Measurements from ENCODE around the gene CTNNA2.

The CTNNA2 gene

GRCh38 chr2:80246534-80246933, 733.7 kb downstream of the CTNNA2 start:
- no peak for DNase-seq

- DNase-seq = no peak
Measured at GRCh38 chr2:80247339-80247738, 734.5 kb downstream of the CTNNA2 start.

- no peak for DNase-seq
Measured at GRCh38 chr2:80248146-80248545, 735.3 kb downstream of the CTNNA2 start.

DNA sequence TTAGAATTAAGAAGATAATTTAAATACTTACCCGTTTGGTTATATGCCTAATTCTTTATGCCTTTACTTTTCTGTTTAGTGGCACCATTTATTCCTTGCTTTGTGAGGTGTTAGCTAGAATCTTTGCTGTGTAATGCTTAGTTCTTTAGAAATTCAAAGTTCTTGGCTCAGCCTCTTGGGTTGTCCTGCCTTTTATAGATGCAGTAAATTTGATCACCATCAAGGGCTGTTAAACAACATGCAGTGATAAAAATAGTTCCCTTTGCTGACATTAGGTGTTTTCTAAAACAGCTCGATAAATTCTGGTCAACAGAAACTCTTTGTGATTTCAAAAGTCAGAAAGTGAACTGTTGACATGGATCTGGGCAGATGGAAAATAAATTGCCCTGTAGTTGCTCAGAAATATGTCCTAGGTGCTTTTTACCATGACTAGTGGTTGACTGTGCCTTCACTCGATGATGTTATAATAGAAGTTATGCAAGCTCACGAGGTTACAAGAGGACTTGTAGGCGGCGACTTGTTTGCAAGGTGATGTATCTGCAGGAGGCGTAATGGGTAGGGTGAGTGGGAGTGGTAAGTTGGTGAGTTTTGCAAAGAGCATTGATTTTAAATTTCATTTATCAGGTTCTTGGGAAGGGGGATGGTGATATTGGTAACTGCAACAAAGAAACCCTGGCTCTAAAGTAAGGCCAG, 739.6 kb downstream of the CTNNA2 start:
- DNase-seq = no peak

DNA sequence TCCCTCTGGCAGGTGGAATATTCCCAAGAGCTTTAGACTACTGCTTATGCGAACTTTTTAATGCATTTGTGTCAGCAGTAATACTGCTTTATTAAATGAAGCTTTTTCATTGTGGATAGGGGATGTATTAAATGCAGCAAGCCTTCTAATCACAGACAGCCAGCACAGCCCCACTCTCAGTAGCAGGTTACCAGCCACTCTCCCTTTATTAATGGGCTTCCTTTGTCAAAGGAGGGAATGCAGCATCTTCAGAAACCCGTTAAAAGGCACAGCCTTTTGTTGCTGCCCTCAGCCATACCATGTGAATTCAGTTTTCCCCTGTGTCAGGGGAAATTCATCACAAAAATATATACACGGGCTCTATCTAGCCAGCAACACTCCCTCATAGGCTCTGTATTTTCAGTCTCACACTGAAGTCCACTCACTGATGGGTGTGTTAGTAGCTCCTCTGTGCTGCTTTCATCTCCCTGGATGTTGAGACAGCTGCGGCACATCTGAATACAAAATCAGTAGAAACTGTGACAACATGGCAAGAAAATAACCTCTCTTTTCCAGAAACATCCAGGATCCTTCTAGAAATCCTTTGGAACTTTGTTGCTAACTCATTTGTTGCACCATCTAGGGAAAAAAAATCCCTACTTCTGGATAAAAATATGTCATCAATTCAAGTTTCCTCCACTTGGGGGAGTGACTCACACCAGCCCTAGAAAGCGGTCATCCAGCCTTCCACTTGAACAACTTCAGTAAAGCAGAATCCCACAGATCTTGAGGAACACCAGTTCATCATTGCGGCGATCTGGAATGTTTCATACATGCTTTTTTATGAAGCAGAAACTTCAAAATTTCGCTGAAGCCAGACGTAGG, 743.3 kb downstream of the CTNNA2 start:
- peak; percentile 65 for DNase-seq

- no peak for DNase-seq
Measured at GRCh38 chr2:80256782-80257167, 743.9 kb downstream of the CTNNA2 start.

DNA sequence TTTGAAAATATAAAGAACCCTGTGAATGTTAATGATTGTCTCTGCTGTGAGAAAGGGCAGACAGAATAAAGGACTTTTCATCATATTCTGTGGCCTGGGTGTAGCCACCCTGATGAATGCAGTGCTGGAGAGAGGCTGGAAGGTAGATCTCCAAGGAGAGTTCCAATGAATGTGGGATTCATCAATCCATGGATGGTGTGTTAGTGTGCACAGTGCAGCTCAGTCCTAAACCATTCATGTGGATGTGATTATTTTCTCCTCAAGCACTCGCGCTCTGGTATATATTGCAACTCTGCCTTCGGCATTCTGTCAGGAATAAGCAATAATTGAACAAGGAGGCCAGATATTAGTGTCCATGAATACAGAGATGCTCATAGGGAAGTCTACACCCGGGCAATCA, 744.6 kb downstream of the CTNNA2 start:
- no peak for DNase-seq

- no peak for DNase-seq
Measured at GRCh38 chr2:80258341-80258740, 745.5 kb downstream of the CTNNA2 start.

- no peak for DNase-seq
Measured at GRCh38 chr2:80258793-80259192, 745.9 kb downstream of the CTNNA2 start.

- no peak for DNase-seq
Measured at GRCh38 chr2:80259292-80259691, 746.4 kb downstream of the CTNNA2 start.

DNA sequence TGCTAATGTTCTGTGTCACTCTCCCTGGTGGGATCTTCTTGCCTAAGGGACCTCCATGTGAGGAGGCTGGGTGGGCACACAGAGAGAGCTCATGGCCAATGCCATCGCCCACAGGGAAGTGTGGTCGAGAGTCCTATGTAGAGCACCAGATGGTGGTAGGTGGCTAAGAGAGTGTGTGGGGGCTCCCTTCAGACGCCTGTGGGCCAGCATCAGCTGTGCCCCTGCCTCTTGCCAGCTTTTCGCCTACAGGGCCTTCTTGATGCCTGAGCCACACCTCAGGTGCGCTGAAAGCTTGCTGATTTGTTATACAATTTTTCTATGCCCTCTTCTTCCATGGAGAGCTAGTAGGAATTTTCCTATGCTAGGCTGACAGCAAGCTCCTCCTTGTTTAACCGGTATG, 753.4 kb downstream of the CTNNA2 start:
- DNase-seq = no peak

GRCh38 chr2:80269806-80270205, 757.0 kb downstream of the CTNNA2 start:
- DNase-seq = no peak

- DNase-seq = no peak
Measured at GRCh38 chr2:80280598-80280997, 767.7 kb downstream of the CTNNA2 start.

GRCh38 chr2:80281049-80281448, 768.2 kb downstream of the CTNNA2 start:
- DNase-seq = no peak

DNA sequence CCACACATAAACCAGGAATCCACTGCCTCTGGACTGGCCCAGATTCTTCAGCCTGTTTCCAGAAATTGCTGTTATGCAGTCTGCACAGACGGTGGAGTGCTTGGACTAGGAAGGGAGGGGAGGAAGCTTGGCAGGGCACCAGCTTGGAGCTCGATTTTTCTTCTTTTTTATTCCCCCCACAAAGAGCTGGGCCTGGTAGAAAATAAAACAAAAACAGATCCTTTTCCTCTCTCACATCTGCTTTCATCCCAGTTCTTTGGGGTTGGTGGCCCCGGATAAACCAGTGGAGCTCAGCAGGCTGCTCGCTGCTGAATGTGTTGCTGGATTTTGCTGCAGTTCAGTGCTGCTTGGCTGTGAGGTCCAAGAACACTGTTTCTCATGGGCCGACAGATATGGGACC, 775.7 kb downstream of the CTNNA2 start:
- peak; percentile 37 for DNase-seq

GRCh38 chr2:80291656-80292055, 778.8 kb downstream of the CTNNA2 start:
- DNase-seq = no peak

DNA sequence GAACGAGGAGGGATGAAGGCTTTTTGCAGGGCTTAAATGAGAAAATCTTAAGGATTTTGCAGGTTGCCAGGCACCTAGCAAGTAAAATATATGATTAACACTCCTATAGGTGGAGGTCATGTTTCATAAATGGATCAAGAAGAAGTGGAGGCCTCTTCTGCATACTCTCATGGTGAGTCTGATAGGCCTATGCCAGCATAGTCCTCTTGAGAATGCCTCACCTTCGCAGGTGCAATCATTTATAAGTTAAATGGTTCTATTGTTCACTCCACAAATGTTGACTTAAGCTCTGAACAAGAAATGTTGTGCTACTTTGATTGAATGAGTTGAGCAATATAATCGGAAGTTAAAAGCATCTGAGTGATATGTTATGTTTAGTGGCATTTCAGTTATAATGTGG, 779.6 kb downstream of the CTNNA2 start:
- DNase-seq = no peak

DNA sequence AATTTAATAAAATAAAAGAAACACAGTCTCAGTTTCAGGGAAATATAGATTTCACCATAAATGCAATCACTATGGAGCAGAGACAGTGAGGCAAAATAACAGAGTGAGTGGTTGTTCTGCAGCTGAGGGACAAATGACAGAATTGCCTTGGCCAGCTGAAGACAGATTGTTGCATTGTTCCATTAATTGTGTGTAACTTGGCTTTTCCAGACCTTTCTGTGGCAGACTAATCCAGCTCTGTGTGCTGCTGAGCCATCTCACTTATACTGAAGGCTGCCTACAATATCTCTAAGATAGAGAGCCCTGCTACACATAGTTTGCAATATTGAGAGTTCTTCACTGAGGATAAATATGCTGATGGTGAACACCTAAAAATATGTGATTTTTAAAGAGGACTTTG, 780.2 kb downstream of the CTNNA2 start:
- DNase-seq = peak; percentile 38

GRCh38 chr2:80298954-80299353, 786.1 kb downstream of the CTNNA2 start:
- peak; percentile 40 for DNase-seq

DNA sequence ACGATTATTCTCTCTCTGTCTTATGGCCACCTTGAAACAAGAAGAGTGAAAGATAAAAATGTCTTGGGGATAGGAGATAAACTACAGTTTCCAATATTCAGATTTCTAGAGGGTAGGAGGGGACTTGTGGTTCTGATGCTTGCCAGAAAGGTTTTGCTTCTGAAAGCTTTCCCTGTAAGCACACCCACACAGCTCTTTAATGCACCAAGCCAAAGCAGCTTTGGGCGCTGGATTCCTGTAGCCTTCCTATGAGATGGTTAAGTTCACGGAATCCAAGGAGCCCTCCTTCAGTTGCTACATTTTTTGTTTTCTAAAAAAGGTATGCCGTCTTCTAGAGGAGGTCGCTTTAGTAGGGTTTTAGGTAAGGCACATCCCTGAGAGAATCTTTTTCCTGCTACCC, 786.8 kb downstream of the CTNNA2 start:
- DNase-seq = peak; percentile 38

DNA sequence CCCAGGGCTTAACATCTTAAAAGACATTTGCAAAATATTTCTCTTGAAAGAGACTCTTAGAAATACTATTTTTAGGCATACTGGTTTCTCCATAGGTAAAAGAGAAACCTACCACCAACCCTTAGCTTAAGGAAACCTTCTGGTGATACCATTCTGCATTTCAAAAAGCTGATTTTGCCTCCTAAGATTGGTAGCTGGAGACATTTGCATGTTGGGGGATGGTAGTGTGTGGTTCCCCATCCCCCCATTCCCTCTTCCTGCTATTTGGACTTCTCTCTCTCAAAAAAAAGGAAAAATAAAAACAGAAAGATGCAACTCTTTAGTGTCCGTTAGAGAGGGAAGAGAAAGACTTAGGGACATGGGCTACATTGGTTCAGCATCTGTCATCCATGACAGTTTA, 787.5 kb downstream of the CTNNA2 start:
- DNase-seq = no peak

GRCh38 chr2:80300954-80301353, 788.1 kb downstream of the CTNNA2 start:
- peak; percentile 18 for DNase-seq

DNA sequence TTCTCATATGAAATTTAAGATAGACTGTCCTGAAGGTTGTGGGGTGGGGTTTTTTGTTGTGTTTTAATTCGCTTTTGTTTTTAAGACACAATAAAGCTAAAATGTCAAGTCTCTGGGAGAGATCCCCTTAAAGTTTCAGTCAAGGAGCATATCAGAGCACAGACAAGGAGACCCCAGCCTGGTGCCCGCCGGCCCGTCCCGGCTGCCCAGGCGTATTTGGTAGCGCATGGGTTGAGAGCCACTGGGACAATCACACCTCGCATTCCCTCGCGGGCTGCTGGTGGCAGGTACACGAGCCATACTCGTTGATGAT, 789.1 kb downstream of the CTNNA2 start:
- DNase-seq = no peak

- peak; percentile 53 for DNase-seq
Measured at GRCh38 chr2:80302314-80303005, 789.6 kb downstream of the CTNNA2 start.

Data from NCI-H82 (cell line).